ENCODE data around the gene IL1RAPL2. TPM values are rescaled to one million over a fixed set of nuclear protein-coding genes. Genes with fewer than 3 reads are reported as not detected.

IL1RAPL2 gene
- total and polyA plus RNA-seq, 10 of the 15 experiments (the other 5 are each of a cell fraction or from before 2014, with no cell fraction given): 0.19 TPM; not detected in 9

- TF ChIP-seq NBN (IDR thresholded peaks at IDR 0.05) (no peak), E2F4 (IDR thresholded peaks at IDR 0.05; ENCODE audit: low read depth, low read length) (no peak), CBX3 (IDR thresholded peaks at IDR 0.05; ENCODE audit: borderline replicate concordance, low read depth) (no peak), CHD4 (IDR thresholded peaks at IDR 0.05) (no peak), POLR2AphosphoS2 (IDR thresholded peaks at IDR 0.05; ENCODE audit: low read depth, low read length) (no peak), ZBTB11 (CRISPR knock-in tag; IDR thresholded peaks at IDR 0.05) (no peak), JUNB (IDR thresholded peaks at IDR 0.05) (no peak), SMARCA5 (IDR thresholded peaks at IDR 0.05) (no peak), SMC3 (IDR thresholded peaks at IDR 0.05; ENCODE audit: borderline replicate concordance, low read length) (no peak), MTA3 (IDR thresholded peaks at IDR 0.05; ENCODE audit: borderline replicate concordance, low read length) (no peak), MXI1 (IDR thresholded peaks at IDR 0.05; ENCODE audit: low read depth, low read length) (no peak)
- TF ChIP-seq, protein P1, sequence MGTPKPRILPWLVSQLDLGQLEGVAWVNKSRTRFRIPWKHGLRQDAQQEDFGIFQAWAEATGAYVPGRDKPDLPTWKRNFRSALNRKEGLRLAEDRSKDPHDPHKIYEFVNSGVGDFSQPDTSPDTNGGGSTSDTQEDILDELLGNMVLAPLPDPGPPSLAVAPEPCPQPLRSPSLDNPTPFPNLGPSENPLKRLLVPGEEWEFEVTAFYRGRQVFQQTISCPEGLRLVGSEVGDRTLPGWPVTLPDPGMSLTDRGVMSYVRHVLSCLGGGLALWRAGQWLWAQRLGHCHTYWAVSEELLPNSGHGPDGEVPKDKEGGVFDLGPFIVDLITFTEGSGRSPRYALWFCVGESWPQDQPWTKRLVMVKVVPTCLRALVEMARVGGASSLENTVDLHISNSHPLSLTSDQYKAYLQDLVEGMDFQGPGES (IDR thresholded peaks at IDR 0.05): no peak
- TF ChIP-seq, protein P2, sequence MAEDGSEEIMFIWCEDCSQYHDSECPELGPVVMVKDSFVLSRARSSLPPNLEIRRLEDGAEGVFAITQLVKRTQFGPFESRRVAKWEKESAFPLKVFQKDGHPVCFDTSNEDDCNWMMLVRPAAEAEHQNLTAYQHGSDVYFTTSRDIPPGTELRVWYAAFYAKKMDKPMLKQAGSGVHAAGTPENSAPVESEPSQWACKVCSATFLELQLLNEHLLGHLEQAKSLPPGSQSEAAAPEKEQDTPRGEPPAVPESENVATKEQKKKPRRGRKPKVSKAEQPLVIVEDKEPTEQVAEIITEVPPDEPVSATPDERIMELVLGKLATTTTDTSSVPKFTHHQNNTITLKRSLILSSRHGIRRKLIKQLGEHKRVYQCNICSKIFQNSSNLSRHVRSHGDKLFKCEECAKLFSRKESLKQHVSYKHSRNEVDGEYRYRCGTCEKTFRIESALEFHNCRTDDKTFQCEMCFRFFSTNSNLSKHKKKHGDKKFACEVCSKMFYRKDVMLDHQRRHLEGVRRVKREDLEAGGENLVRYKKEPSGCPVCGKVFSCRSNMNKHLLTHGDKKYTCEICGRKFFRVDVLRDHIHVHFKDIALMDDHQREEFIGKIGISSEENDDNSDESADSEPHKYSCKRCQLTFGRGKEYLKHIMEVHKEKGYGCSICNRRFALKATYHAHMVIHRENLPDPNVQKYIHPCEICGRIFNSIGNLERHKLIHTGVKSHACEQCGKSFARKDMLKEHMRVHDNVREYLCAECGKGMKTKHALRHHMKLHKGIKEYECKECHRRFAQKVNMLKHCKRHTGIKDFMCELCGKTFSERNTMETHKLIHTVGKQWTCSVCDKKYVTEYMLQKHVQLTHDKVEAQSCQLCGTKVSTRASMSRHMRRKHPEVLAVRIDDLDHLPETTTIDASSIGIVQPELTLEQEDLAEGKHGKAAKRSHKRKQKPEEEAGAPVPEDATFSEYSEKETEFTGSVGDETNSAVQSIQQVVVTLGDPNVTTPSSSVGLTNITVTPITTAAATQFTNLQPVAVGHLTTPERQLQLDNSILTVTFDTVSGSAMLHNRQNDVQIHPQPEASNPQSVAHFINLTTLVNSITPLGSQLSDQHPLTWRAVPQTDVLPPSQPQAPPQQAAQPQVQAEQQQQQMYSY (CRISPR knock-in tag; IDR thresholded peaks at IDR 0.05): no peak
- TF ChIP-seq, protein P3, sequence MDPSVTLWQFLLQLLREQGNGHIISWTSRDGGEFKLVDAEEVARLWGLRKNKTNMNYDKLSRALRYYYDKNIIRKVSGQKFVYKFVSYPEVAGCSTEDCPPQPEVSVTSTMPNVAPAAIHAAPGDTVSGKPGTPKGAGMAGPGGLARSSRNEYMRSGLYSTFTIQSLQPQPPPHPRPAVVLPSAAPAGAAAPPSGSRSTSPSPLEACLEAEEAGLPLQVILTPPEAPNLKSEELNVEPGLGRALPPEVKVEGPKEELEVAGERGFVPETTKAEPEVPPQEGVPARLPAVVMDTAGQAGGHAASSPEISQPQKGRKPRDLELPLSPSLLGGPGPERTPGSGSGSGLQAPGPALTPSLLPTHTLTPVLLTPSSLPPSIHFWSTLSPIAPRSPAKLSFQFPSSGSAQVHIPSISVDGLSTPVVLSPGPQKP (IDR thresholded peaks at IDR 0.05; ENCODE audit: low read depth, low read length): no peak
- H2AFZ ChIP-seq (ENCODE audit: control insufficient read depth, low read depth, low read length): no peak overlapping the region
Measured at GRCh38 chrX:105483011-105483410, 917.0 kb downstream of the IL1RAPL2 start.

More at GRCh38 chrX:105483011-105483410, 917.0 kb downstream of the IL1RAPL2 start:
- POLR2A ChIA-PET: no interaction called here
- no TSS peak for BruUV-seq (replicated peaks)
- no peaks in the 10 kb centered on the region for H3K79me2 ChIP-seq (ENCODE audit: control insufficient read depth, insufficient read depth, low read length)
- SMC1A ChIA-PET (ENCODE audit: uncharacterized antibody, unreplicated experiment): no interaction called here
- no peak for FAIRE-seq
- ATAC-seq: no peak
- CTCF ChIA-PET: no interaction called here
- H3K4me2 ChIP-seq (ENCODE audit: control insufficient read depth, insufficient read depth): no peak overlapping the region
- DNase-seq (ENCODE audit: low read depth, low spot score): no peak
- RAD21 ChIA-PET (ENCODE audit: unreplicated experiment): no interaction called here
- intact Hi-C loops (cut with micrococcal nuclease; ENCODE audit: unreplicated experiment) (no loop called here), in situ Hi-C loops (cut with MboI) (no loop called here)
- no peaks in the 10 kb centered on the region for H3K27me3 ChIP-seq (replicated peaks in 1 of 2; ENCODE audit: control insufficient read depth in 2 of 2, insufficient read depth in 2 of 2, low read length in 1 of 2)
- no peaks in the 10 kb centered on the region for H3K4me1 ChIP-seq (ENCODE audit: control insufficient read depth, insufficient read depth, low read length)
- H3K36me3 ChIP-seq (ENCODE audit: control insufficient read depth in 2 of 2, insufficient read depth in 2 of 2, low read length in 1 of 2): no peaks in the 10 kb centered on the region
- H4K20me1 ChIP-seq (ENCODE audit: control insufficient read depth, insufficient read depth): no peaks in the 10 kb centered on the region
- no peak overlapping the region for H3K27ac ChIP-seq (ENCODE audit: control insufficient read depth, insufficient read depth)
- H3K4me3 ChIP-seq: no peak overlapping the region
- no peak overlapping the region for H3K9ac ChIP-seq (ENCODE audit: control insufficient read depth, insufficient read depth, low read length)
- H3K9me3 ChIP-seq (replicated peaks; ENCODE audit: control insufficient read depth, insufficient read depth, low read length): no peaks in the 10 kb centered on the region
